ENCODE results near the gene CNRIP1.

Gene CNRIP1

DNA sequence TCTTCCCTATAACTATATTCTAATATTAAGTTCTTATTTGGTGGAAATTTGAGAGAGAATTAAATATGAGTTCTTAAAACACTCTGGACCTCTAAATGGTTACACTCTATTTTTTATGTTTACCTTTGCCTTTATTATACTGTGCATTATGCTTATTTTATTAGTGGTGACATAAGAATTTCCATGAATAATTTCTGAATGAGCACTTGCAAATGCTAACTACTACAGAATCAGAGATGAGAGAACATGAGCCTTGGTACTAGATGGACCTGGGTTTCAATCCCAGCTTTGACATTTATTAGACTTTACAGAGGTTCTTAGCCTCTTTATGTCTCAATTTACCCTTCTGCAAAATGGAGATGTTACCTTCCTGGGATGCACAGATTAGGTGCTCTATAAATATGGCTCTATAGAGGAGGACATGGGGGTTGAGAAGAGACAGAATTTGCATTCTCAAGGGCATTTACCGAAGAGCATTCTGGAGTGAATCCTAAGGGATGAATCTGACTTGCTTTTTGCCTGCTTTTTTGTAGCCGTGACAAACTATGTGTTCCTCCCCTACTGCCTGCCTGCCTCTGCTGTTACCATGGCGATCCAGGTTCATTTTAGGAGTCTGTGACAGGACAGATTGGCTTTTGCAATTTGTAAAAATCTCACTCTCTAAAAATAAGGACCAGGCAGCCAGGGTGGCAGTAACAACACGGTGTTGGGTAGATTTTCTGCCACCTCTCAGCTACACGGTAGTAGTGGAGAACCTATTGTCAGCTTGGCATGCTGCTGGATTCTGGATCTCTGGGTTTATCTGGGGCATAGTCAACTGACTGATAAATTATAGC lies 20.7 kb upstream of the CNRIP1 start:
- no peak for TF ChIP-seq EZH2phosphoT487 (IDR thresholded peaks at IDR 0.05; ENCODE audit: borderline replicate concordance, low read length)
- TF ChIP-seq, protein P1, sequence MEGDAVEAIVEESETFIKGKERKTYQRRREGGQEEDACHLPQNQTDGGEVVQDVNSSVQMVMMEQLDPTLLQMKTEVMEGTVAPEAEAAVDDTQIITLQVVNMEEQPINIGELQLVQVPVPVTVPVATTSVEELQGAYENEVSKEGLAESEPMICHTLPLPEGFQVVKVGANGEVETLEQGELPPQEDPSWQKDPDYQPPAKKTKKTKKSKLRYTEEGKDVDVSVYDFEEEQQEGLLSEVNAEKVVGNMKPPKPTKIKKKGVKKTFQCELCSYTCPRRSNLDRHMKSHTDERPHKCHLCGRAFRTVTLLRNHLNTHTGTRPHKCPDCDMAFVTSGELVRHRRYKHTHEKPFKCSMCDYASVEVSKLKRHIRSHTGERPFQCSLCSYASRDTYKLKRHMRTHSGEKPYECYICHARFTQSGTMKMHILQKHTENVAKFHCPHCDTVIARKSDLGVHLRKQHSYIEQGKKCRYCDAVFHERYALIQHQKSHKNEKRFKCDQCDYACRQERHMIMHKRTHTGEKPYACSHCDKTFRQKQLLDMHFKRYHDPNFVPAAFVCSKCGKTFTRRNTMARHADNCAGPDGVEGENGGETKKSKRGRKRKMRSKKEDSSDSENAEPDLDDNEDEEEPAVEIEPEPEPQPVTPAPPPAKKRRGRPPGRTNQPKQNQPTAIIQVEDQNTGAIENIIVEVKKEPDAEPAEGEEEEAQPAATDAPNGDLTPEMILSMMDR (IDR thresholded peaks at IDR 0.05; ENCODE audit: low read depth, low read length, poor library complexity, severe bottlenecking) = no peak
- H3K27me3 ChIP-seq (ENCODE audit: control insufficient read depth, low read length) = peaks cover 15% of the 10 kb centered on the region

DNA sequence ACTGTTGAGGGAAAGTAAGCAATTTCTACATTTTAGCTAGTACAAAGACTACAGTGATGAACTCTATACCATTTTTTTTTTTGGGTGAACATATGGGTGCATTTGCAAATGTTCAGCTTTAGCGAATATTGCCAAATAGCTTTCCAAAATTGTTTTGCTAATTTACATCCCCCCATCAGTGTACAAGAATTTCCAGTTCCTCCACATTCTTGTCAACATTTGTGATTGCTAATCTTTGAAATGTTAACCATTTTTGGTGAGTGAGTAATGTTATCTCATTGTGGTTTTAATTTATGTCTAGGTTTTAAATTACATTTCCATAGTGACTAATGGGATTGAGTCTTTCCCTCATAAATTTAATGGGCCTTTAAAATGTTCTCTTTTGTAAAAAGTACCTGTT lies 16.4 kb upstream of the CNRIP1 start:
- TF ChIP-seq, protein P1 (IDR thresholded peaks at IDR 0.05; ENCODE audit: low read depth, low read length, poor library complexity, severe bottlenecking) = no peak
- H3K4me3 ChIP-seq (ENCODE audit: low read length) = no peak overlapping the region
- H3K9me2 ChIP-seq (replicated peaks; ENCODE audit: control insufficient read depth, low read length) = no peaks in the 10 kb centered on the region
- H3K27ac ChIP-seq (ENCODE audit: low read depth, low read length) = no peak overlapping the region
- peaks cover 7% of the 10 kb centered on the region for H3K27me3 ChIP-seq (ENCODE audit: control insufficient read depth, low read length)
- H3K4me2 ChIP-seq (ENCODE audit: low read length) = no peak overlapping the region
- no peaks in the 10 kb centered on the region for H4K20me1 ChIP-seq (ENCODE audit: control insufficient read depth, insufficient read depth, low read depth, low read length)
- H3K9me3 ChIP-seq (ENCODE audit: control insufficient read depth, insufficient read depth, low read length) = no peaks in the 10 kb centered on the region
- no peaks in the 10 kb centered on the region for H3F3A ChIP-seq (ENCODE audit: control insufficient read depth, insufficient read depth)
- no peaks in the 10 kb centered on the region for H3K36me3 ChIP-seq (ENCODE audit: control insufficient read depth, low read length)
- H3K79me2 ChIP-seq (ENCODE audit: control insufficient read depth, low read length) = no peaks in the 10 kb centered on the region
- H3K4me1 ChIP-seq (ENCODE audit: control insufficient read depth, low read length) = no peaks in the 10 kb centered on the region

More for the DNA sequence above, 20.7 kb upstream of the CNRIP1 start:
- Histone ChIP-seq H3K4me2 (ENCODE audit: low read length) (no peak overlapping the region), H3K9me3 (ENCODE audit: control insufficient read depth, insufficient read depth, low read length) (no peaks in the 10 kb centered on the region), H3K9me2 (replicated peaks; ENCODE audit: control insufficient read depth, low read length) (no peaks in the 10 kb centered on the region), H3K27ac (ENCODE audit: low read depth, low read length) (no peak overlapping the region), H3K79me2 (ENCODE audit: control insufficient read depth, low read length) (no peaks in the 10 kb centered on the region), H3K4me1 (ENCODE audit: control insufficient read depth, low read length) (no peaks in the 10 kb centered on the region), H3K36me3 (ENCODE audit: control insufficient read depth, low read length) (no peaks in the 10 kb centered on the region), H3K4me3 (ENCODE audit: low read length) (no peak overlapping the region), H4K20me1 (ENCODE audit: control insufficient read depth, insufficient read depth, low read depth, low read length) (no peaks in the 10 kb centered on the region), H3F3A (ENCODE audit: control insufficient read depth, insufficient read depth) (no peaks in the 10 kb centered on the region)

DNA sequence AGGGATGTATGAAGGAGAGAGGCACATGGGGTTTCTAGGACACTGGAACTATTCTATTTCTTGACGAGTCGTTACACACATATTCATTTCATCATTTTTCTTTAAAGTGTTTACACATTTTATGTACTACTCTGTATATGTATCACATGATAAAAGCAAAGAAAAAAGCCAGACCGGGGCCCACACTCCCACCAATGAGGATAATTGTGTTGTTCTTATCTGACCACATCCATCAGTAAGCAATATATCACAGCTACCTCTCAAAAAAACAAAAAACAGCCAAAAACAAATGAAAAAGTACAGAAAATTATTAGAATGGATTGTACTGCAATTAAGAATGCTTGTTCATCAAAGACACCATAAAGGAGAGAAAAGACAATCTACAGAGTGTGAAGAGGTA lies 14.2 kb upstream of the CNRIP1 start:
- TF ChIP-seq, protein P1 (IDR thresholded peaks at IDR 0.05; ENCODE audit: low read depth, low read length, poor library complexity, severe bottlenecking) = no peak
- no peak for TF ChIP-seq EZH2phosphoT487 (IDR thresholded peaks at IDR 0.05; ENCODE audit: borderline replicate concordance, low read length)

More for the DNA sequence above, 14.2 kb upstream of the CNRIP1 start:
- Histone ChIP-seq H3K9me2 (replicated peaks; ENCODE audit: control insufficient read depth, low read length) (no peaks in the 10 kb centered on the region), H3F3A (ENCODE audit: control insufficient read depth, insufficient read depth) (no peaks in the 10 kb centered on the region), H3K9me3 (ENCODE audit: control insufficient read depth, insufficient read depth, low read length) (no peaks in the 10 kb centered on the region), H3K36me3 (ENCODE audit: control insufficient read depth, low read length) (no peaks in the 10 kb centered on the region), H3K27ac (ENCODE audit: low read depth, low read length) (no peak overlapping the region), H3K4me1 (ENCODE audit: control insufficient read depth, low read length) (no peaks in the 10 kb centered on the region), H4K20me1 (ENCODE audit: control insufficient read depth, insufficient read depth, low read depth, low read length) (no peaks in the 10 kb centered on the region), H3K4me2 (ENCODE audit: low read length) (no peak overlapping the region), H3K4me3 (ENCODE audit: low read length) (no peak overlapping the region), H3K27me3 (ENCODE audit: control insufficient read depth, low read length) (no peaks in the 10 kb centered on the region), H3K79me2 (ENCODE audit: control insufficient read depth, low read length) (no peaks in the 10 kb centered on the region)

All from DOHH2 (cell line).